Heart left ventricle (tissue), 16 donors: ENCODE data around the gene CPT1B. TPM values are rescaled to one million over a fixed set of nuclear protein-coding genes. Genes with fewer than 3 reads are reported as not detected.

Source experiments
- ATAC-seq, 4 donors: fragments of 200-7000 bp; cut with Tn5 transposase; one replicate each; pipeline ENCODE4 v1.9.1; 2020 to 2022; ENCODE audit warnings: moderate library complexity in 4 of 4, mild to moderate bottlenecking in 3 of 4, moderate number of reproducible peaks in 1 of 4
- DNase-seq, 5 donors: peaks; one replicate each; pipeline ENCODE4 v3.0.0-alpha.2; 2020
- H3K27ac ChIP-seq, 12 donors: fragments of 200-600 bp; sonication (generic) in 4 of 12; one replicate each; pipeline versions ENCODE4 v1.5.0 to v1.8.0; 2016 to 2022; ENCODE audit warnings: mild to moderate bottlenecking in 2 of 12
- H3K27me3 ChIP-seq, 9 donors: fragments of 200-600 bp; sonication (generic) in 2 of 9; one replicate each; pipeline versions ENCODE4 v1.5.1 to v1.8.0; 2016 to 2022; ENCODE audit warnings: mild to moderate bottlenecking in 3 of 9
- H3K36me3 ChIP-seq, 9 donors: fragments of 200-600 bp; sonication (generic) in 2 of 9; one replicate each; pipeline versions ENCODE4 v1.5.0 to v1.8.0; 2018 to 2022; ENCODE audit warnings: mild to moderate bottlenecking in 2 of 9
- H3K4me1 ChIP-seq, 12 donors: fragments of 200-600 bp; sonication (generic) in 4 of 12; one replicate each; pipeline versions ENCODE4 v1.5.0 to v1.8.0; 2016 to 2022; ENCODE audit warnings: mild to moderate bottlenecking in 3 of 12
- H3K4me3 ChIP-seq, 12 donors: fragments of 200-600 bp; sonication (generic) in 4 of 12; one replicate each; pipeline versions ENCODE4 v1.5.0 to v1.8.0; 2017 to 2022; ENCODE audit warnings: mild to moderate bottlenecking in 9 of 12, moderate library complexity in 4 of 12
- H3K9me3 ChIP-seq, 12 donors: fragments of 200-600 bp; sonication (generic) in 4 of 12; one replicate each; pipeline versions ENCODE4 v1.5.0 to v1.8.0; 2016 to 2022; ENCODE audit warnings: mild to moderate bottlenecking in 1 of 12
- CTCF ChIP-seq, 12 donors: fragments of 200-600 bp; sonication (generic) in 4 of 12; IDR thresholded peaks; one replicate each; pipeline versions ENCODE4 v1.5.0 to v1.8.0; 2018 to 2022; ENCODE audit warnings: antibody characterized with exemption in 12 of 12, mild to moderate bottlenecking in 5 of 12
- POLR2A ChIP-seq, 2 donors: fragments of 450-650 bp; IDR thresholded peaks; one replicate each; pipeline ENCODE4 v1.6.1; 2017; ENCODE audit warnings: antibody characterized with exemption in 2 of 2, mild to moderate bottlenecking in 2 of 2, moderate library complexity in 2 of 2
- WGBS, 4 donors: extraction: QIAGEN DNeasy Blood & Tissue Kit in 2 of 4; methylation state at CpG; one replicate each; pipeline versions ENCODE4 v1.1.5 to v1.1.7; 2013 to 2018; 5-methylcytosine and 5-hydroxymethylcytosine counted together
- intact Hi-C, 10 donors: fragments of 100-400 bp; cut with DNase I; formaldehyde crosslinking; loops; one replicate each; pipeline versions ENCODE4 v1.11.1 to v1.14.2; 2022
- polyA plus RNA-seq, 2 donors: library from polyadenylated mRNA; stranded (reverse); fragments of 200-250 nt; gene quantifications; one replicate each; pipeline ENCODE4 v1.2.3, GENCODE V29; 2013
- total RNA-seq, 9 donors: library from RNA; depleted of rRNA in 2 of 9; stranded (reverse); fragments of >200 nt in 2 of 9; fragmentation: NEBNext Ultra II Directional in 3 of 9; extraction: Animal tissue kit (Norgen Biotek cat#: 25700) in 3 of 9; gene quantifications; one replicate each; pipeline versions ENCODE4 v1.1.0 to v1.2.4, GENCODE V29; 2016 to 2023
- donor health status: ischemic (EF 13 %, LVEDD 7.1; RV severe dilation, severe dysfunction).
- donor health status: healthy with polysubstance abuse.
- donor health status: DM: no; HTN: yes; CAD: no.
- donor health status: DM: no; HTN: no; CAD: no.
- donor health status: ischemic (EF 25% LVEDD 6.9; RV normal size, moderate dysfunction).
- donor health status: ischemic (EF 25% LVEDD 5.7; RV mildly dilated, moderate dysfunction).
- donor health status: healthy.
- donor health status: DM: yes; HTN: yes; CAD: no.
- donor health status: ischemic (EF 35%, LVEDD 5.7; RV mildly dilated, moderate dysfunction).
- donor health status: nonischemic (EF 11% LVEDD 7.7; RV severe dilation, severe dysfunction).
- donor health status: DM: yes; HTN: yes; CAD: no.
- donor health status: PGD.
- donor health status: ischemic (EF 29% LVEDD 5.4; RV normal size, mild dysfunction).
- donor health status: nonischemic (EF 23%, LVEDD 6.1; RV moderate dilation, normal function).

The CPT1B gene
- total and polyA plus RNA-seq, 11 donors = 51.4 to 467 (median 303) TPM

- intact Hi-C loops = loop anchor here in 4 of 10 donors (1.0 to 10.0 kb wide), 6 partner anchors 16 to 280 kb away; partner anchors contain the start of genes NCAPH2 (in 2 of the 4), SYCE3 (in 2 of the 4) and TUBGCP6 (in 1 of the 4)
- ATAC-seq (peak; percentile 68 to 75 (median 72)), DNase-seq (peak; percentile 97 to 99 (median 97))
- peak within 1 kb of the TSS; percentile 47 to 89 (median 74) for H3K4me3 ChIP-seq
- no peaks in the 10 kb centered on the region for H3K9me3 ChIP-seq
- H3K4me1 ChIP-seq = peaks cover 0 to 50% (median 29%) of the 10 kb centered on the region in 12 donors
- H3K36me3 ChIP-seq = peaks cover 0 to 64% (median 36%) of the 10 kb centered on the region in 9 donors
- H3K27me3 ChIP-seq = peaks cover 0 to 12% (median 0%) of the 10 kb centered on the region in 9 donors
- 0 to 1% (median 1%) methylated on average over 19 to 84 of the region's 84 CpGs for WGBS, 4 donors
- H3K27ac ChIP-seq = peak within 1 kb of the TSS; percentile 83 to 99 (median 94)
- peak in 1 of 2 donors; percentile 87 for TF ChIP-seq POLR2A (IDR thresholded peaks at IDR 0.05)
- peak in 11 of 12 donors; percentile 14 to 56 (median 32) for TF ChIP-seq CTCF (IDR thresholded peaks at IDR 0.05)
Observed at GRCh38 chr22:50525104-50525857, 52.9 kb downstream of the CPT1B start, which contains the start of gene SCO2. TSS of gene SCO2 (minus strand) at chr22:50525598. CDS start at chr22:50524411, 1,187 bp downstream.

- Histone ChIP-seq H3K4me1 (peaks cover 0 to 48% (median 28%) of the 10 kb centered on the region in 12 donors), H3K36me3 (peaks cover 0 to 70% (median 42%) of the 10 kb centered on the region in 9 donors)
- intact Hi-C loops = loop anchor here in 4 of 10 donors (1.0 to 10.0 kb wide), 6 partner anchors 16 to 280 kb away; partner anchors contain the start of genes NCAPH2 (in 2 of the 4), SYCE3 (in 2 of the 4) and TUBGCP6 (in 1 of the 4)
Observed at GRCh38 chr22:50524676-50525103, 53.5 kb downstream of the CPT1B start.

GRCh38 chr22:50523806-50524675 is 54.2 kb downstream of the CPT1B start:
- Histone ChIP-seq H3K27me3 (no peaks in the 10 kb centered on the region), H3K4me3 (peak overlapping the region in 11 of 12 donors; percentile 47 to 89 (median 76)), H3K4me1 (peaks cover 0 to 44% (median 25%) of the 10 kb centered on the region in 12 donors), H3K27ac (peak overlapping the region in 4 of 12 donors; percentile 95 to 99 (median 97)), H3K36me3 (peaks cover 0 to 73% (median 48%) of the 10 kb centered on the region in 9 donors), H3K9me3 (no peaks in the 10 kb centered on the region)
- intact Hi-C loops = loop anchor here in 2 of 10 donors (2.0 to 10.0 kb wide), 2 partner anchors 15 to 279 kb away; partner anchors contain the start of genes NCAPH2 (in 1 of the 2) and TUBGCP6 (in 1 of the 2)
- TF ChIP-seq POLR2A (IDR thresholded peaks at IDR 0.05) (no peak), CTCF (IDR thresholded peaks at IDR 0.05) (no peak)
- WGBS, 4 donors = 75 to 82% (median 81%) methylated on average over 20 to 25 of the region's 25 CpGs
- ATAC-seq (no peak), DNase-seq (peak in 4 of 5 donors; percentile 22 to 64 (median 30))

More at GRCh38 chr22:50524676-50525103, 53.5 kb downstream of the CPT1B start:
- peak overlapping the region; percentile 47 to 89 (median 74) for H3K4me3 ChIP-seq
- 7 to 8% (median 8%) methylated on average over 18 to 19 of the region's 19 CpGs for WGBS, 4 donors
- H3K9me3 ChIP-seq = no peaks in the 10 kb centered on the region
- H3K27ac ChIP-seq = peak overlapping the region; percentile 83 to 99 (median 94)
- TF ChIP-seq POLR2A (IDR thresholded peaks at IDR 0.05) = no peak
- TF ChIP-seq CTCF (IDR thresholded peaks at IDR 0.05) = no peak
- DNase-seq (peak in 2 of 5 donors; percentile 39 to 53), ATAC-seq (no peak)
- peaks cover 0 to 6% (median 0%) of the 10 kb centered on the region in 9 donors for H3K27me3 ChIP-seq
